Activated CD8-positive, alpha-beta memory T cell treated with anti-CD3 and anti-CD28 coated beads, Interleukin-2, amount 10 ng/mL, durations not matched to agents 7 days and 5 days (primary cell): ENCODE results near the gene VSTM2B. TPM values are rescaled to one million over a fixed set of nuclear protein-coding genes. Genes with fewer than 3 reads are reported as not detected.

Experiments used
- ATAC-seq: fragments of 150-1000 bp; cut with Tn5 transposase; one replicate; pipeline ENCODE4 v1.10.0; 2021; ENCODE audit warnings: moderate library complexity
- CTCF ChIA-PET: fragments of 350-600 bp; sonication (Branson Sonifier 250); formaldehyde crosslinking; loops from one replicate; lab custom pipeline; 2021; ENCODE audit warnings: antibody characterized with exemption; lab: Charles Lee
- DNase-seq: peaks from one replicate; pipeline ENCODE4 v3.0.0-alpha.2; 2020
- H3K27ac Mint-ChIP-seq: one replicate; pipeline ENCODE4 v1.8.0; 2021; ENCODE audit warnings: mild to moderate bottlenecking, mixed read lengths
- H3K27me3 Mint-ChIP-seq: one replicate; pipeline ENCODE4 v1.8.0; 2021; ENCODE audit warnings: mixed read lengths
- H3K36me3 Mint-ChIP-seq: one replicate; pipeline ENCODE4 v1.8.0; 2021; ENCODE audit warnings: mild to moderate bottlenecking, mixed read lengths
- H3K4me1 Mint-ChIP-seq: one replicate; pipeline ENCODE4 v1.8.0; 2021; ENCODE audit warnings: mixed read lengths
- H3K4me3 Mint-ChIP-seq: one replicate; pipeline ENCODE4 v1.8.0; 2021; ENCODE audit warnings: mild to moderate bottlenecking, moderate library complexity, mixed read lengths
- H3K9me3 Mint-ChIP-seq: one replicate; pipeline ENCODE4 v1.8.0; 2022; ENCODE audit warnings: low read depth, mixed read lengths
- total RNA-seq, 2 experiments: library from RNA; stranded (reverse); gene quantifications; one replicate each; pipeline ENCODE4 v1.2.3, GENCODE V29; 2021

Gene VSTM2B
- total RNA-seq, 2 experiments from 2014 or later = not detected

- ATAC-seq = no peak
Measured at GRCh38 chr19:29501816-29502580, 23.8 kb upstream of the VSTM2B start.

GRCh38 chr19:29502581-29502850 lies 23.3 kb upstream of the VSTM2B start:
- ATAC-seq = no peak
- no peak overlapping the region for H3K4me3 Mint-ChIP-seq
- CTCF ChIA-PET = no interaction called here
- H3K27me3 Mint-ChIP-seq = no peaks in the 10 kb centered on the region
- H3K36me3 Mint-ChIP-seq = no peaks in the 10 kb centered on the region
- no peak for DNase-seq
- H3K27ac Mint-ChIP-seq = no peak overlapping the region
- H3K9me3 Mint-ChIP-seq = no peaks in the 10 kb centered on the region
- H3K4me1 Mint-ChIP-seq = no peaks in the 10 kb centered on the region

More at GRCh38 chr19:29501816-29502580, 23.8 kb upstream of the VSTM2B start:
- H3K36me3 Mint-ChIP-seq = no peaks in the 10 kb centered on the region
- no peaks in the 10 kb centered on the region for H3K4me1 Mint-ChIP-seq
- no peaks in the 10 kb centered on the region for H3K9me3 Mint-ChIP-seq
- no peak overlapping the region for H3K27ac Mint-ChIP-seq
- H3K27me3 Mint-ChIP-seq = no peaks in the 10 kb centered on the region
- no peak for DNase-seq
- CTCF ChIA-PET = no interaction called here
- H3K4me3 Mint-ChIP-seq = no peak overlapping the region

- H3K9me3 Mint-ChIP-seq = no peaks in the 10 kb centered on the region
- H3K4me1 Mint-ChIP-seq = no peaks in the 10 kb centered on the region
- no peak overlapping the region for H3K4me3 Mint-ChIP-seq
- H3K27me3 Mint-ChIP-seq = no peaks in the 10 kb centered on the region
- CTCF ChIA-PET = no interaction called here
- H3K36me3 Mint-ChIP-seq = no peaks in the 10 kb centered on the region
- ATAC-seq (no peak), DNase-seq (no peak)
- no peak overlapping the region for H3K27ac Mint-ChIP-seq
Measured at GRCh38 chr19:29503140-29503758, 22.5 kb upstream of the VSTM2B start.

DNA sequence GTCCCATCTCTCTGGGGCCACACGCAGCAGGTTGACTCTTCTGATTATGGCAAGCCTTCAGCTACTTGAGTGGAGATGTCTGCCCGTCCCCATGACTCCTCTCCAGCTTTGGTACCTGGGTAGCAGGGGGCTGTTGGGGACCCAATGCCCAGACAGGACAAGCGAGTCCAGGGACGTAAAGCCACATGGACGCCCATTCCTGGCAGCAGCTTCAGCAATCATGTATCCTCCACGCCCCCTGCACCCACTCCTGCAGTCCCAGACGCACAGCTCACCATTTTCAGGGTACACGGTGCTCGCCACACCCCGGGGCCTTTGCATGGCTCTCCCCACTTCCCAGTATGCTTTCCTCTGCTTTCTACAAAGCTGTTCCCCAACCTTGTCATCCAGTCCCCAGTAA lies 22.0 kb upstream of the VSTM2B start:
- Mint-ChIP-seq H3K36me3 (no peaks in the 10 kb centered on the region), H3K9me3 (no peaks in the 10 kb centered on the region), H3K27ac (no peak overlapping the region), H3K27me3 (no peaks in the 10 kb centered on the region), H3K4me3 (no peak overlapping the region), H3K4me1 (no peaks in the 10 kb centered on the region)
- DNase-seq (no peak), ATAC-seq (no peak)
- CTCF ChIA-PET = no interaction called here

DNA sequence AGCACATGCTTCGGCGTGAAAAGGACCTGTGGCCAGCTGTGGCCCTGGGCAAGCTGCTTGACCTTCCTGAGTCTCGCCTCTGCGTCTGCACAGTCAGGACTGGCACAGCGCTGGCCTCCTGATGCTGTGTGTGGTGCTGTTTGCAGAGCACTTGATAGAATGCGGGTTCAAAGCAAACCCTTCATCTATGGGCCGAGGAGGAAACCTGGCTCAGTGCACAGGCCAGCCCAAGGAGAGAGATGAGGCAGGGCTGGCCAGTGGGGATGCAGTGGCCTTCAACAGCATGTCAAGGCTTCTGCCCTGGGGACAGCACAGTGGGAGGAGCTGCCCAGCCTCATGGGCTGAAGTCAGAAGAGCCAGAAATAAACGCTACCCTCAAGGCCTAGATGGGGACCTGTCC lies 21.3 kb upstream of the VSTM2B start:
- no peaks in the 10 kb centered on the region for H3K9me3 Mint-ChIP-seq
- no peak for ATAC-seq

DNA sequence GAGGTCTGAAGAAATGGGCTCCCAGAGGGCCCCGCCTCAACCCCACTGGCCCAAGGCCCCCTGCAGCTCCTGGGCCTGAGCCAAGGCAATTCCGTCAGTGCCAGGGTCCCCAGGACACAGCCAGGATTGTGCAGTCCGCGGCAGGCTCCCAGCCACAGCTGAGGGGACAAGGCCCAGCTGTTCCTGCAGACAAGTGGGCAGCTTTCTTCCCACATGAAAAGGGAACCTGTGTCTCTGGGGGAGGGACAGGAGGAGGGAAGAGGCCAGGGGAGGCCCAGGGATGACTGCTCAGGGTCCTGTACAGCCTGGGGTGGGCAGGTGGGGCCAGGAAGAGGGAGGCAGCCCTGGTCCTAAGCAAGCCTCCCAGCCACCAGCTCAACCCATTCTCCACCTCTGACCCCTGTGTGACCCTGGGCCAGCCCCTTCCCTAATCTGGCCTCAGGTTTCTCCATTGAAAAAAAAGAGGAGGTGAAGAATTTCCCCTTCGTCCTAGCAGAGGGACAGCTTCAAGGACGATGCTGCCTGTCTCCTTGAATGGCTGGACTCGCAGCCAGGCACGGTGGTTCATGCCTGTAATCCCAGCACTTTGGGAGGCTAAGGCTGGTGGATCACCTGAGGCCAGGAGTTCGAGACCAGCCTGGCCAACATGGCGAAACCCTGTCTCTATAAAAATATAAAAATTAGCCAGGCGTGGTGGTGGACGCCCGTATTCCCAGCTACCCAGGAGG lies 20.5 kb upstream of the VSTM2B start:
- no peaks in the 10 kb centered on the region for H3K4me1 Mint-ChIP-seq
- H3K9me3 Mint-ChIP-seq = no peaks in the 10 kb centered on the region
- ATAC-seq = no peak
- no peak overlapping the region for H3K27ac Mint-ChIP-seq
- no peak for DNase-seq
- CTCF ChIA-PET = no interaction called here
- no peaks in the 10 kb centered on the region for H3K27me3 Mint-ChIP-seq
- no peak overlapping the region for H3K4me3 Mint-ChIP-seq
- no peaks in the 10 kb centered on the region for H3K36me3 Mint-ChIP-seq

More for the DNA sequence above, 21.3 kb upstream of the VSTM2B start:
- no peak for DNase-seq
- Mint-ChIP-seq H3K27ac (no peak overlapping the region), H3K27me3 (no peaks in the 10 kb centered on the region), H3K36me3 (no peaks in the 10 kb centered on the region), H3K4me1 (no peaks in the 10 kb centered on the region), H3K4me3 (no peak overlapping the region)
- CTCF ChIA-PET = no interaction called here

DNA sequence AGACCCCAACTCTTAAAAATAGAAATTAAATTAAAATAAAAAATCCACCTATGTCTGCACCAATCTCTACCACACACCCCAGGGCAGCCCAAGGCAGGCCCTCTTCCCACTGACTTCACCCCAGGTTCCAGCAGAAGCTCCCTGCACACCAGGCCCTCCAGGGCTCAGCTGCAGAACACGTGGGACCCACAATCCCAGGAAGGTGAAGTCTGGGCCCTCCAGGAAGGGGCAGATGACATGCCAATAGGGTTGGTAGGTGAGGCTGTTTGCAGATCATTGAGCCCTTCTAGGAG lies 19.2 kb upstream of the VSTM2B start:
- Mint-ChIP-seq H3K4me3 (no peak overlapping the region), H3K9me3 (no peaks in the 10 kb centered on the region), H3K27ac (no peak overlapping the region), H3K4me1 (no peaks in the 10 kb centered on the region), H3K27me3 (no peaks in the 10 kb centered on the region), H3K36me3 (no peaks in the 10 kb centered on the region)
- CTCF ChIA-PET = interaction anchor here (1.7 kb wide), 1 partner anchor 22 kb away, joined by 3 read pairs; no protein-coding TSS in a partner anchor
- ATAC-seq (no peak), DNase-seq (no peak)

DNA sequence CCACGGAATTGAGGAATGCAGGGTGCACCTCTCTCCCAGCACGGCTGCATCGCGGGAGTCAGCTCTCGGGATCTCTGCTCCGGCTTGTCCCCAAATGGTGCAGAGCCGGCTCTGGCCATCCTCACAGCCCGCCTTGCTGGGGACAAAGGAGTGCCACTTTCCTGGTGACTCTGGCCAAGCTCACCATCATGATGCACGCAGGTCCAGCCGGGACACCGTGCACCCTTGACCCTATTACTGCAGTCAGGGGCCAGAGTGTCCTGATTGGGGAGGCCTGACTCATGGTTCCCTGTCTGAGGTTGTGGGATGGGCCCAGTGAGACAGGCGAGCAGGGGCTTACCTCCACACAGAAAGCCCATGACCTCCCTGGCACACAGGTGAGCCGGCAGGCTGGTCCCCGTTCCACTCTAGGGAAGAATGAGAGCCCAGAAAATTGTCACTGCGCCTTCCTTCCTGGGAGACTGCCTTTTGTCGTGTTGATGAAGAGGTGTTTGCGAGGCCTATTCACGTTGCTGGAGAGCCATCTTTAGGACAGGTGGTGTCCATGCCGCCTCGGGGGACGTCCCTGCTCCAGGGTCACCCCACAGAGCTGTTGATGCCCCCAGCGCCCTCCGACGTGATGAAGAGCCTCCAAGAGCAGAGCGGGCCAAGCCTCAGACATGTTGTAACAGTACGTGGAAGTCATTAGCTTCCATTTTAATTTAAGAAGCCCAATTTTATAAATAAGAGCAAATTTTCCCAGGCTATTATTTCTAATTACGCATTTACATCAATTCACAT lies 18.5 kb upstream of the VSTM2B start:
- no peaks in the 10 kb centered on the region for H3K27me3 Mint-ChIP-seq
- no peak for ATAC-seq
- no peaks in the 10 kb centered on the region for H3K9me3 Mint-ChIP-seq
- no peak overlapping the region for H3K4me3 Mint-ChIP-seq
- H3K4me1 Mint-ChIP-seq = no peaks in the 10 kb centered on the region
- H3K27ac Mint-ChIP-seq = no peak overlapping the region
- CTCF ChIA-PET = interaction anchor here (1.7 kb wide), 1 partner anchor 21 kb away, joined by 3 read pairs; no protein-coding TSS in a partner anchor
- no peaks in the 10 kb centered on the region for H3K36me3 Mint-ChIP-seq
- DNase-seq = no peak

GRCh38 chr19:29508181-29508580 lies 17.6 kb upstream of the VSTM2B start:
- H3K4me1 Mint-ChIP-seq = no peaks in the 10 kb centered on the region
- H3K27ac Mint-ChIP-seq = no peak overlapping the region
- H3K36me3 Mint-ChIP-seq = no peaks in the 10 kb centered on the region
- no peaks in the 10 kb centered on the region for H3K27me3 Mint-ChIP-seq
- ATAC-seq = no peak
- CTCF ChIA-PET = interaction anchor here (1.7 kb wide), 1 partner anchor 20 kb away, joined by 3 read pairs; no protein-coding TSS in a partner anchor
- no peak overlapping the region for H3K4me3 Mint-ChIP-seq
- no peaks in the 10 kb centered on the region for H3K9me3 Mint-ChIP-seq
- no peak for DNase-seq

DNA sequence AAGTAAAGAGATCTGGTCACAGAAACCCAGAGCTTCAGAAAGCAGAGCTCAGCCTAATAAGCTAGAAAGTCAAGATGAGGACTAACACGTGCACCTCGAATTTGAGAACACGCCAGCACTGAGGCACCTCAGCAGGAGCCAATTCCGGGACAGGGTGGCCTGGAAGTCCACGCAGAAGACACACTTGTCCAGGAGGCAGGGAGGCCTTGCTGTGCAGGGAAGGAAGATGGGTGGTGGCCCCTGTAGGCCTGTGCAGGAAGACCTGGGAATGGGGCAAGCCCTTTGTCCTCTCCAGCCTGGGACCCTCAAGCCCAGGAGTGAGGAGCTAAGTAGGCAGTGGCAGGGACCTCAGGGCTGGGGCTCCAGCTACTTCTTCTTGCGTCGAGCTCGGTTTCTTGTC lies 16.3 kb upstream of the VSTM2B start:
- Mint-ChIP-seq H3K27ac (no peak overlapping the region), H3K9me3 (no peaks in the 10 kb centered on the region), H3K4me1 (no peaks in the 10 kb centered on the region), H3K27me3 (no peaks in the 10 kb centered on the region), H3K36me3 (no peaks in the 10 kb centered on the region), H3K4me3 (no peak overlapping the region)
- ATAC-seq (no peak), DNase-seq (no peak)
- CTCF ChIA-PET = no interaction called here

GRCh38 chr19:29510701-29511265 lies 15.0 kb upstream of the VSTM2B start:
- ATAC-seq (no peak), DNase-seq (no peak)
- Mint-ChIP-seq H3K4me3 (no peak overlapping the region), H3K9me3 (no peaks in the 10 kb centered on the region), H3K27me3 (no peaks in the 10 kb centered on the region), H3K27ac (no peak overlapping the region), H3K4me1 (no peaks in the 10 kb centered on the region), H3K36me3 (no peaks in the 10 kb centered on the region)
- CTCF ChIA-PET = no interaction called here

DNA sequence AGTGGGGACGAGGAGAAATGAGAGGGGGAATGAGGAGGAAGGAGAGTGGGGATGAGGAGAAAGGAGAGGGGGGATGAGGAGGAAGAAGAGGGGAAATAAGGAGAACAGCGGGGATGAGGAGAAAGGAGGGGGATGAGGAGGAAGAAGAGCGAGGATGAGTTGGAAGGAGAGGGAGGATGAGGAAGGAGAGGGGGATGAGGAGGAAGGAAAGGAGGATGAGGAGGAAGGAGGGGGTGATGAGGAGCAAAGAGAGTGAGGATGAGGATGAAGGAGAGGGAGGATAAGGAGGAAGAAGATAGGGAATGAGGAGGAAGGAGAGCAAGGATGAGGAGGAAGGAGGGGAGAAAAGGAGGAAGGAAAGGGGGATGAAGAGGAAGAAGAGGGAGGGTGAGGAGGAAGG lies 14.0 kb upstream of the VSTM2B start:
- Mint-ChIP-seq H3K4me3 (no peak overlapping the region), H3K4me1 (no peaks in the 10 kb centered on the region), H3K36me3 (no peaks in the 10 kb centered on the region), H3K9me3 (no peaks in the 10 kb centered on the region), H3K27ac (no peak overlapping the region), H3K27me3 (no peaks in the 10 kb centered on the region)
- DNase-seq (no peak), ATAC-seq (no peak)
- CTCF ChIA-PET = no interaction called here

DNA sequence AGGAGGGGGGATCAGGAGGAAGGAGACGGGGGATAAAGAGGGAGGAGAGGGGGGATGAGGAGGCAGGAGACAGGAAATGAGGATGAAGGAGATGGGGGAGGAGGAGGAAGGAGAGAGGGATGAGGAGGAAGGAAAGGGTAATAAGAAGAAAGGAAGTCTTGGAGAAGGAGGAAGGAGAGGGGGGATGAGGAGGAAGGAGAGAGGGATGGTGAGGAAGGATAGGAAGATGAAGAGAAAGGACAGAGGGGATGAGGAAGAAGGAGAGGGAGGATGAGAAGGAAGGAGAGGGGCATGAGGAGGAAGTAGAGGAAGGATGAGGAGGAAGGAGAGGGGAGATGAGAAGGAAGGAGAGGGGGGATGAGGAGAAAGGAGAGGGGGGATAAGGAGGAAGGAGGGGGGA lies 13.0 kb upstream of the VSTM2B start:
- Mint-ChIP-seq H3K9me3 (no peaks in the 10 kb centered on the region), H3K4me1 (no peaks in the 10 kb centered on the region), H3K36me3 (no peaks in the 10 kb centered on the region), H3K27me3 (no peaks in the 10 kb centered on the region), H3K27ac (no peak overlapping the region), H3K4me3 (no peak overlapping the region)
- DNase-seq (no peak), ATAC-seq (no peak)
- CTCF ChIA-PET = no interaction called here
